ENCODE measurements around the gene BRD3. TPM values are rescaled to one million over a fixed set of nuclear protein-coding genes. Genes with fewer than 3 reads are reported as not detected.

Gene BRD3
- total RNA-seq, 1 experiment from 2014 or later = 63.1 TPM

GRCh38 chr9:133981589-133981957 lies 86.3 kb downstream of the BRD3 start:
- Mint-ChIP-seq H3K4me3 (no peak overlapping the region), H3K9me3 (no peaks in the 10 kb centered on the region; a peak in 2 of 5 replicates), H3K27ac (peak overlapping the region in 1 of 3 experiments; percentile 85; a peak in 1 of 7 replicates), H3K36me3 (ENCODE audit: insufficient read depth in 1 of 3, low read depth in 3 of 3) (peaks cover 0 to 5% (median 5%) of the 10 kb centered on the region in 3 experiments; a peak in 4 of 7 replicates), H3K4me1 (peaks cover 44 to 50% of the 10 kb centered on the region in 2 experiments), H3K27me3 (ENCODE audit: low read depth) (no peaks in the 10 kb centered on the region)
- Histone ChIP-seq H3K4ac (ENCODE audit: low read depth, low read length) (no peak overlapping the region), H2AK5ac (ENCODE audit: insufficient read length, low read length) (no peak overlapping the region), H3K23me2 (ENCODE audit: insufficient read length, low read depth, low read length, poor library complexity, severe bottlenecking) (no peaks in the 10 kb centered on the region), H3K79me2 (ENCODE audit: insufficient read depth, low read length) (peaks cover 38% of the 10 kb centered on the region; the same call in 1 of the 2 replicates), H4K8ac (replicated peaks; ENCODE audit: insufficient read length, low read depth, low read length) (no peak overlapping the region), H3K79me1 (ENCODE audit: insufficient read depth, low read depth, low read length, poor library complexity, severe bottlenecking) (peaks cover 4% of the 10 kb centered on the region), H3T11ph (ENCODE audit: low read length) (no peak overlapping the region), H2BK5ac (ENCODE audit: insufficient read length, low read length) (no peak overlapping the region), H3K18ac (ENCODE audit: insufficient read length, low read depth, low read length) (no peak overlapping the region), H3K9me3 (ENCODE audit: control insufficient read depth, low read depth, low read length) (no peaks in the 10 kb centered on the region), H2BK15ac (ENCODE audit: low read depth, low read length) (no peak overlapping the region), H2BK120ac (ENCODE audit: low read depth, low read length, poor library complexity, severe bottlenecking) (no peak overlapping the region), H3K4me2 (ENCODE audit: insufficient read depth, insufficient read length, low read length) (no peak overlapping the region), H2AFZ (ENCODE audit: low read length) (no peak overlapping the region), H3K9ac (ENCODE audit: extremely low read depth, insufficient read length, low read length) (no peak overlapping the region), H3K56ac (ENCODE audit: insufficient read length, low read depth, low read length) (no peak overlapping the region), H4K20me1 (ENCODE audit: control insufficient read depth, insufficient read depth, insufficient read length) (no peaks in the 10 kb centered on the region), H2BK20ac (ENCODE audit: low read depth, low read length, poor library complexity, severe bottlenecking) (no peak overlapping the region), H3K23ac (ENCODE audit: insufficient read length, low read depth, low read length) (no peak overlapping the region), H3K27ac (ENCODE audit: insufficient read length, low read depth, low read length) (no peak overlapping the region), H4K91ac (ENCODE audit: insufficient read length, low read depth, low read length) (no peak overlapping the region), H2BK12ac (ENCODE audit: insufficient read length, low read depth, low read length) (no peak overlapping the region), H3K4me1 (ENCODE audit: insufficient read depth, low read length) (no peaks in the 10 kb centered on the region; the same call in 1 of the 2 replicates), H3K14ac (ENCODE audit: insufficient read depth, low read length) (no peak overlapping the region), H3K27me3 (ENCODE audit: insufficient read depth, low read length) (no peaks in the 10 kb centered on the region), H4K5ac (ENCODE audit: insufficient read length, low read depth, low read length) (no peak overlapping the region)
- no CpG with 5 or more reads among the region's 14 CpGs for WGBS (ENCODE audit: extremely low coverage, insufficient read length, low lambda C conversion rate)
- TF ChIP-seq CTCF (conservative IDR thresholded peaks at IDR 0.05) = no peak
- DNase-seq = no peak

All from H9 (cell line).